Prostate gland (tissue), 2 donors: ENCODE results near the gene HS1BP3.

Experiments
- CTCF ChIP-seq, 4 experiments: fragments of 200-600 bp in 2 of 4; fragments of 450-650 bp in 2 of 4; sonication (generic) in 2 of 4; IDR thresholded peaks; 1 replicate in 3 of 4; 2 replicates in 1 of 4; pipeline ENCODE4 v1.5.1; 2016 to 2019; ENCODE audit warnings: antibody characterized with exemption in 4 of 4, mild to moderate bottlenecking in 2 of 4, moderate library complexity in 2 of 4
- POLR2A ChIP-seq: fragments of 450-650 bp; IDR thresholded peaks from one replicate; pipeline ENCODE4 v1.6.1; 2016; ENCODE audit warnings: antibody characterized with exemption, mild to moderate bottlenecking
- POLR2AphosphoS5 ChIP-seq: sonication (generic); formaldehyde crosslinking; IDR thresholded peaks from one replicate; pipeline ENCODE4 v1.6.1; 2017; ENCODE audit warnings: antibody characterized with exemption

DNA sequence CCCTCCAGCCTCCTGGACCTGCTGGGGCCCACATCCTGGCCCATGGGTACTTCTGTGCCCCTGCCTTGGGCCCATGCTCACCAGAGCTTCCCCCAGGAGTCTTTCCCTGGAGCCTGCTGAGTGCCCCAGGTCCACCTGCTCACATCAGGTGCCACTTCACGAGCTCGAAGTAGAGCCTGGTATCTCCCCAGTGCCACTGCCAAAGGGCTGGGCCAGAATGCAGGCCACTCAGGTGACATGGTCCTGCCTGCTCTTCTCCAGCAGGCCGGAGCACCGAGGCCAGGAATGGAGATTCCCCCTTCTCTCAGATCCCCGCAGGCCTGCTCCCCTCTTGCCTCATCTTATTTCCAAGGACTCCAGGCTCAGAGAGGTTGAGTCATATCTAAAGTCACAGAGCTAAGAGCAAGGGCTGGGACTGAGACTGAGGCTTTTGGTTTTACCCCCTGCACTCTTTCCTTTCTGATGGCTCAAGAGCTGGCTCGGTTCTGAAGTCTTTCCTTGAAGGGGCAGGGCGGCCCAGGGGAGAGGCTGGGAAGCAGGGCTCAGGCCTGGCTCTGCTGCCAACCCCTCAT lies 79.2 kb downstream of the HS1BP3 start:
- TF ChIP-seq CTCF (IDR thresholded peaks at IDR 0.05), result no peak
- no peak for TF ChIP-seq POLR2A
- TF ChIP-seq POLR2AphosphoS5, result no peak
